ENCODE data around the gene GCNT2. TPM values are rescaled to one million over a fixed set of nuclear protein-coding genes. Genes with fewer than 3 reads are reported as not detected.
A peak's percentile ranks its signal among the peaks of the same experiment; 100 is the strongest.

GCNT2 gene
- total RNA-seq, 6 experiments from 2014 or later, result 6.6 to 10.5 (median 9.3) TPM

GRCh38 chr6:10582774-10583508 is 61.8 kb downstream of the GCNT2 start:
- no peaks in the 10 kb centered on the region for H3K9me3 ChIP-seq
- DNase-seq, result peak in 1 of 3 donors; percentile 56
- peaks cover 0 to 23% (median 2%) of the 10 kb centered on the region in 4 donors for H3K4me1 ChIP-seq
- WGBS (ENCODE audit: insufficient coverage, low coverage, low lambda C conversion rate, missing lambda C conversion rate), result 41% methylated on average over 7 of the region's 10 CpGs
- H3K4me3 ChIP-seq, result no peak overlapping the region
- H3K27me3 ChIP-seq, result no peaks in the 10 kb centered on the region
- no peaks in the 10 kb centered on the region for H3K36me3 ChIP-seq
- no peak for TF ChIP-seq CTCF (IDR thresholded peaks at IDR 0.05)
- no peak for TF ChIP-seq POLR2A (IDR thresholded peaks at IDR 0.05)
- H3K27ac ChIP-seq, result no peak overlapping the region
- intact Hi-C loops (cut with DNase I), result no loop called here
- ATAC-seq, result peak; percentile 64 to 85 (median 71)

GRCh38 chr6:10583509-10583901 is 62.4 kb downstream of the GCNT2 start:
- intact Hi-C loops (cut with DNase I), result no loop called here
- peaks cover 0 to 23% (median 2%) of the 10 kb centered on the region in 4 donors for H3K4me1 ChIP-seq

GRCh38 chr6:10584607-10585006 is 63.5 kb downstream of the GCNT2 start:
- no peak for ATAC-seq
- H3K4me3 ChIP-seq, result no peak overlapping the region
- TF ChIP-seq POLR2A (IDR thresholded peaks at IDR 0.05) (no peak), CTCF (IDR thresholded peaks at IDR 0.05) (no peak)
- H3K4me1 ChIP-seq, result peaks cover 0 to 23% (median 2%) of the 10 kb centered on the region in 4 donors
- no peak for DNase-seq
- H3K9me3 ChIP-seq, result no peaks in the 10 kb centered on the region
- no peaks in the 10 kb centered on the region for H3K36me3 ChIP-seq
- H3K27ac ChIP-seq, result no peak overlapping the region
- no peaks in the 10 kb centered on the region for H3K27me3 ChIP-seq
- 82% methylated on average over 3 of the region's 3 CpGs for WGBS (ENCODE audit: insufficient coverage, low coverage, low lambda C conversion rate, missing lambda C conversion rate)
- intact Hi-C loops (cut with DNase I), result no loop called here

More at GRCh38 chr6:10583509-10583901, 62.4 kb downstream of the GCNT2 start:
- no peaks in the 10 kb centered on the region for H3K36me3 ChIP-seq
- no peak overlapping the region for H3K4me3 ChIP-seq
- TF ChIP-seq POLR2A (IDR thresholded peaks at IDR 0.05), result no peak
- no peak for TF ChIP-seq CTCF (IDR thresholded peaks at IDR 0.05)
- 63% methylated on average over 3 of the region's 3 CpGs for whole genome bisulfite sequencing (ENCODE audit: insufficient coverage, low coverage, low lambda C conversion rate, missing lambda C conversion rate)
- no peaks in the 10 kb centered on the region for H3K27me3 ChIP-seq
- H3K27ac ChIP-seq, result no peak overlapping the region
- no peaks in the 10 kb centered on the region for H3K9me3 ChIP-seq
- DNase-seq, result no peak
- ATAC-seq, result peak in 1 of 4 donors; percentile 13

GRCh38 chr6:10585209-10585845 is 64.2 kb downstream of the GCNT2 start:
- no peaks in the 10 kb centered on the region for H3K36me3 ChIP-seq
- H3K4me1 ChIP-seq, result peaks cover 0 to 23% (median 2%) of the 10 kb centered on the region in 4 donors
- no peak for TF ChIP-seq POLR2A (IDR thresholded peaks at IDR 0.05)
- no peak for TF ChIP-seq CTCF (IDR thresholded peaks at IDR 0.05)
- no peak overlapping the region for H3K27ac ChIP-seq
- no peaks in the 10 kb centered on the region for H3K27me3 ChIP-seq
- H3K9me3 ChIP-seq, result no peaks in the 10 kb centered on the region
- WGBS (ENCODE audit: insufficient coverage, low coverage, low lambda C conversion rate, missing lambda C conversion rate), result 83% methylated on average over 11 of the region's 13 CpGs
- DNase-seq, result no peak
- no peak for ATAC-seq
- H3K4me3 ChIP-seq, result no peak overlapping the region
- intact Hi-C loops (cut with DNase I), result no loop called here
